Calu3 (cell line): Measurements from ENCODE around the gene SORL1-AS1.
"Not testable (repeated sequence)": the region's sequence is repeated elsewhere in the genome, so short reads cannot be mapped to it uniquely, and the experiment has no call there.

ENCODE experiments used
- BruUV-seq: library from RNA; stranded (reverse); fragments of 400-500 nt; replicated peaks from 2 replicates; lab custom pipeline; 2021; lab: Mats Ljungman, UMichigan
- CTCF ChIA-PET: fragments of 300-600 bp; sonication (Branson Sonifier 250); formaldehyde crosslinking; loops from one replicate; lab custom pipeline; 2022; ENCODE audit warnings: antibody characterized with exemption; lab: Charles Lee
- DNase-seq: peaks from one replicate; pipeline ENCODE4 v3.0.0; 2022
- H3K27ac Mint-ChIP-seq: one replicate; pipeline ENCODE4 v1.8.0; 2022; ENCODE audit warnings: mixed read lengths; ENCODE audit not compliant: unreplicated experiment
- H3K27me3 Mint-ChIP-seq: one replicate; pipeline ENCODE4 v1.8.0; 2022; ENCODE audit warnings: mixed read lengths; ENCODE audit not compliant: unreplicated experiment
- H3K36me3 Mint-ChIP-seq: one replicate; pipeline ENCODE4 v1.8.0; 2022; ENCODE audit warnings: mild to moderate bottlenecking, moderate library complexity, mixed read lengths; ENCODE audit not compliant: insufficient read depth, unreplicated experiment
- H3K4me1 Mint-ChIP-seq: one replicate; pipeline ENCODE4 v1.8.0; 2022; ENCODE audit warnings: mild to moderate bottlenecking, low read depth, mixed read lengths; ENCODE audit not compliant: unreplicated experiment
- H3K4me3 Mint-ChIP-seq: one replicate; pipeline ENCODE4 v1.8.0; 2022; ENCODE audit warnings: mild to moderate bottlenecking, low read depth, moderate library complexity, mixed read lengths; ENCODE audit not compliant: unreplicated experiment
- H3K9me3 Mint-ChIP-seq: one replicate; pipeline ENCODE4 v1.8.0; 2022; ENCODE audit warnings: low read depth, mixed read lengths; ENCODE audit not compliant: unreplicated experiment
- CTCF ChIP-seq: fragments of 200-600 bp; IDR thresholded peaks from one replicate; pipeline ENCODE4 v1.8.0; 2022; ENCODE audit warnings: antibody characterized with exemption; ENCODE audit not compliant: unreplicated experiment
- intact Hi-C: fragments of 100-400 bp; cut with micrococcal nuclease; formaldehyde crosslinking; loops from one replicate; pipeline ENCODE4 v1.10.0; 2022; ENCODE audit not compliant: unreplicated experiment

SORL1-AS1 gene

DNA sequence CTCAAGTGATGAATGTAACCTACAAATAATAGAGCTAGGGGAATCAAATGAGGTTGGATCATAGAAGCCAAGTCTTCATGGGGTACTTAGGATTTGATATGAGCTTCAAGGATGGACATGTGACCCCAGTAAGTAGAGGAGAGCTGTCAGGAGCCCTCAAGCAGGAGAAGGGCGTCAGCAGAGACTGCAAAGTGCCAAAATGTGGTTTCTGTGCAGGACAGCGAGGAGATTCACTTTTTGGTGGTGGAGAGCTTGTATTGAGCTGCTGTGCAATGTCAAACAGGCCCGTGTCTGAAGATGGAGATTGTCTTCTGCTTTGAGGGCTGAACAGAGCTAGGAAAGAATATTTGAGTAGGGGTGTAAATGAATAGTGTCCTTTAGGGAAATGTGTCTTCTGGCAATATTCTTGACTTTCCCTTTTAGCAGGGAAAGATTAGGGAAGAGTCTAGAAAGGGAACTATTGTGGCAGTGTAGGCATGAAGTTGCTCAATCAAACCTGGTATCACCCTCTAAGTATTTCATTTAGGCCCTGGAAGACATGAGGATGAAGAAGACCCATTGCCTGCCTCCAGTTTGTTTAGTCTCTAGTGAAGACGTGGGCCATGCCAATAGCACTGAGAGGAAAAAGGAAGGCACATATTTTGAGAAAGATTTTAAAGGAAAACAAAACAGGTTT lies 31.2 kb upstream of the SORL1-AS1 start:
- Mint-ChIP-seq H3K27ac (no peak overlapping the region), H3K36me3 (no peaks in the 10 kb centered on the region), H3K4me1 (no peaks in the 10 kb centered on the region), H3K27me3 (no peaks in the 10 kb centered on the region), H3K9me3 (no peaks in the 10 kb centered on the region), H3K4me3 (no peak overlapping the region)
- no TSS peak for BruUV-seq
- CTCF ChIA-PET: no interaction called here
- no peak for DNase-seq
- no peak for TF ChIP-seq CTCF
- intact Hi-C loops: no loop called here

- H3K36me3 Mint-ChIP-seq: no peaks in the 10 kb centered on the region
- no peak for TF ChIP-seq CTCF
- H3K27me3 Mint-ChIP-seq: no peaks in the 10 kb centered on the region
- no peak for DNase-seq
- intact Hi-C loops: no loop called here
- BruUV-seq: no TSS peak
- no peaks in the 10 kb centered on the region for H3K9me3 Mint-ChIP-seq
- no peak overlapping the region for H3K4me3 Mint-ChIP-seq
- CTCF ChIA-PET: no interaction called here
- no peak overlapping the region for H3K27ac Mint-ChIP-seq
- H3K4me1 Mint-ChIP-seq: no peaks in the 10 kb centered on the region
Observed at GRCh38 chr11:121482231-121483129, 29.7 kb upstream of the SORL1-AS1 start.

DNA sequence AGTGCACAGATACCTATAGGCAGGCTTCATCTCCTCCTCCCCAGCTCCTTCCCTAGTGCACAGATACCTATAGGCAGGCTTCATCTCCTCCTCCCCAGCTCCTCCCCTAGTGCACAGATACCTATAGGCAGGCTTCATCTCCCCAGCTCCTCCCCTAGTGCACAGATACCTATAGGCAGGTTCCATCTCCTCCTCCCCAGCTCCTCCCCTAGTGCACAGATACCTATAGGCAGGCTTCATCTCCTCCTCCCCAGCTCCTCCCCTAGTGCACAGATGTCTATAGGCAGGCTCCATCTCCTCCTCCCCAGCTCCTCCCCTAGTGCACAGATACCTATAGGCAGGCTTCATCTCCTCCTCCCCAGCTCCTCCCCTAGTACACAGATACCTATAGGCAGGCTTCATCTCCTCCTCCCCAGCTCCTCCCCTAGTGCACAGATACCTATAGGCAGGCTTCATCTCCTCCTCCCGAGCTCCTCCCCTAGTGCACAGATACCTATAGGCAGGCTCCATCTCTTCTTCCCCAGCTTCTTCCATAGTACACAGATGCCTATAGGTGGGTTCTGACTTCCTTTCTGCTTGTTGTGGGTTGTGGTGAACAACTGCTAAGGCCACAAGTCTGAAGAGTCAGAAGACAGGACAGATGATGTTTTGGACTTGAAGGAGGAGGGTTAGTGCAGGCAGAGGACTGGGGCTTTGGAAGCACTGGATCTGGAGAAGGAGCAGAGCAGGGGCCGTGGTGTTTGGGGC lies 28.9 kb upstream of the SORL1-AS1 start:
- H3K4me3 Mint-ChIP-seq, H3K27me3 Mint-ChIP-seq, CTCF ChIA-PET, H3K4me1 Mint-ChIP-seq, H3K9me3 Mint-ChIP-seq, intact Hi-C loops, DNase-seq, H3K27ac Mint-ChIP-seq, H3K36me3 Mint-ChIP-seq, BruUV-seq: not testable (repeated sequence)

GRCh38 chr11:121479698-121480238 lies 27.0 kb upstream of the SORL1-AS1 start:
- intact Hi-C loops: no loop called here
- Mint-ChIP-seq H3K4me3 (no peak overlapping the region), H3K36me3 (no peaks in the 10 kb centered on the region), H3K4me1 (no peaks in the 10 kb centered on the region), H3K27ac (no peak overlapping the region), H3K27me3 (no peaks in the 10 kb centered on the region), H3K9me3 (no peaks in the 10 kb centered on the region)
- DNase-seq: no peak
- CTCF ChIA-PET: no interaction called here
- TF ChIP-seq CTCF: no peak
- BruUV-seq: no TSS peak
